Measurements from ENCODE around the gene PALLD.

Gene PALLD

DNA sequence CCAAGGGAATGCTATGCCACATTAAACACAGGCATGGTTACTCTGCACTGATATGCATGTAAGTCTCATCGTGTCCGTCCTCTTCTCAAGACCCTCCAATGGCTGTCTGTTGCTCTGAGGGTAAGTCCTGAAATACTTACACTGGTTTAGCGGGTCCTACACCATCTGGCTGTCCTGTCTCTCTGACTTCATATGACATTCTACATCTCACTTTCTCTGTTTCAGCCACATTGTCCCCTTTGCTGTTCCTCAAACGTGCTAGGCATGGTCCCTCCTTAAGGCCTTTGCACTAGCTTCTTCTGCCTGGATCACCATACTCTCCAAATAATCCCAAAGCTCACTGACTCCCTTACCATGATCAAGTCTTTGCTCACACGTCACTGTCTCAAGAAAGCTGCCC is 131.4 kb downstream of the PALLD start:
- no peak for DNase-seq

DNA sequence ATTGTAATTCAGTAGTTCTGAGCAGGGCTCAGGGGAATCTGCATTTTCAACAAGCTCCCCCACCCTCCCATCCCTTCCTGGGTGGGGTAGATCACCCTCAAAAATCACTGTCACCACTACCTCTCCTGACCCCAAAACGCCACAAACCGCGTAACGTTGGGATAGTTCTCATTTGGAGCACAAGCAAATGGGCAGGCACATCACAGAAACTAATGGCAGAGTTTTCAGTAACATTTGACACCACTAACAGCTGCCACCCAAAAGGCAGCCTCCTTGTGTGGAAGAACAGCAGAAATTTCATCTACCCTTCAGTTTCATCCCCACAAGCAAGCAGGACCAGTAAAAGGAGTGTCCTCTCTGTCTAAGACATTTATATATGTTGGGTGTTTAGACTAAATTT is 132.7 kb downstream of the PALLD start:
- no peak for DNase-seq

DNA sequence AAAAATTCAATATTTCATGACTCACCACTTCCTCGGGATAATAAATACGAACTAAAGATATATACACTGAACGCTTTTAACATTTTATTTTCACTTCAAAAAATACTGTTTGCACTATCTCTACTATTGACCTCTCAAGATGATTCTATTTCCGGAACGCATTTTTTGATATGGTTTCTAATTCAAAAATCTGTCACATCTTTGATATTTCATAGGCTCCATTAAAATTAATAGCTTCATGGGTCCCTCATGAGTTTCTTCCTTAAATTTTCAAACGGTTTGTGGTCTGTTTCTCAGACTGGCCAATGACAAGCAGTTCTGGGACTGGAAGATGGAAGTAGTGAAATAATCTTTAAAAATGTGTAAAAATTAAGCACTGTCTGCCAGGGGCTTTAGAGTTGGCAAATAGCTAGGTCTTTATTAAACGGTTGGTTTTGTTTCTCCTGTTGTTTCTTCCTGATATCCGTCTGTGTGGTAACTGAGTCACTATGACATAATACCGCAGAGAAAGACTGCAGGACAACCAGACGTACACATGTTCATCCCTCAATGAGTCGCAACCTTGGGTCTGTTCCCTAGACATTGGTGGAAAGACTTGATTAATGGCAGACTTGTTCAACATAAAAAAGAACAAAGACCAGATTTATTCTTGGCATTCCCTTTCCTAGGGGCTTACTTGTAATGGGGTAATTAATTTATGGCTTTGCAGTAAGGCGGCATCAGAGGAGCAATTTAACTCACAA is 133.8 kb downstream of the PALLD start:
- no peak for DNase-seq

DNA sequence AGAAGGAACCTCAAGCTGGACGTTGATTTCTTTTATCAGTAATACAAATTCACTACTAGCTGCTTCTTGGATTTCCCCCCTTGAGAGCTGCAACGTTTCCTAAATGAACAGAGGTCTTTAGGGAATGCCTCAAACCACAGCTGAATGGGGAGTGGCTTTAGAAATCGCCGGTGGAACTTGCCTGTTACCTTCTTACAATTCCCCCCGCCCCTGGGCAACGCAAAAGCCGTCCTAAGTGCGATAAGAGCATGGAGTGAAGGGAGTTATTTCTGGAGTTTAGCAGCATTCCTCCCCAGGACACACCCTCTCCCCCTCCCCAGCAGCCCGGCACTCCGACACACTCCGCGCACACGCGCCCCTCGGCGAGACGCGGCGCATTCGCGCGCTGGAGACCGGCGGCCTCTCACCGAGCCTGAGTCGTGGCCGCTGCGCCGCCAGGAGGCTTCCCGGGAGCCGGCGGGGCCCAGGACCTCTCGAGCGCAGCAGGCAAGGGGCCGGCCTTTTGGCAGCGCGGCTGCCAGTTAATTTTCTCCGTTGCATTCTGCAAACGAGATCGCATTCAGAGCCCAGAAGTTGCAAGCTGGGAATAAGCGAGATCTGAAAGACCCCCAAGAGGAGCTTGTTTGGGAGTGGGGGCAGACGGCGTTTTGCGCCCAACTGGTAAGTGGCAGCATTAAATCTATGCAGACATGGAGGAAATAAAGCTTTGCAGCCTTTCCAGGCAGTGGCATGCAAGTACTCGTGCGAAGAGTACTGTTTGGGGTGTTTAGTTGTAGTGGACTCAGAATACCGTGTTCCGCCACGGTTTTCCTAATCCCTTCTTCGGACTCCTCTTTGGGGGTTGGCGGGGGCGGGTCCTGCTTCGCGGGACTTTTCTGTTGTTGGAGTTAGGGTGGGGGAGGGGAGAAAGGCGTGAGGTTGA is 134.7 kb downstream of the PALLD start:
- no peak for DNase-seq

DNA sequence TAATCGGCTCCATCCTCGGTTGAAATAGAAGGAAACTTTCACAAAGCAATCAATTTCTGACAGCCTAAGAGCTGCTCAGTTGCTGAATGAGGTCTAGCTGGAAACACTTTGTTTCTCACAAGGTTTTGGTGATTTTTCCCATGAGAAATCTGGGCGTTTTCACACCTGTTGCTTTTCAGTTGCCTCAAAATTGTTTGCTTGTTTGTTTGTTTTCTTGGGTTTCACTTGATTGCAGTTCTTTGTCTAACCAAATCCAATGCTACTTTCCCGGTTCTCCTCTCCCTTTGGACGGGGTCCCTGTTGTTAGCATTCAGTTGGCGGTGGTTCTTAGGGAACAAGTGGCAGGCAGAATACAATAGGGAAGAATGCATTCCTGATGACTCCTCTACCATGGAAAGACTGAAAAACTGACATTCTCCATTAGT is 135.5 kb downstream of the PALLD start:
- DNase-seq, result no peak

DNA sequence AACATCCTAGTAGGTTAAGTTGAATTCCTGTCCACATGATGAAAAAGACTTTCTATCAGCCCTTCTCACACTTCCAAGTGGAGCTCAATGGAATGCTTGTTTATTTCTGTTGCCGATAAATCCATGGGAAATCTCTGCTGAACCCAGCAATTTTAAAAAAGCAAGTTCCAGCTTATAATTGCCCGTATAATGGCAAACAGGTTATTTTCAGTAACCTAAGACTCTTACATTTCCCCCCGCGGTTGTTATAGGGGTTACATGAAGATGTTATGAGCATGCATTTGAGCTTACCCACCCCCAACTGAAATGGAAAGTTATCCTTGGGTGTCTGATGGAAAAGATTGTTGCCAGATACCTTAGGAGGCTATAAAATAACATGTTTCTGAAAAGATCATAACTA is 136.2 kb downstream of the PALLD start:
- no peak for DNase-seq

DNA sequence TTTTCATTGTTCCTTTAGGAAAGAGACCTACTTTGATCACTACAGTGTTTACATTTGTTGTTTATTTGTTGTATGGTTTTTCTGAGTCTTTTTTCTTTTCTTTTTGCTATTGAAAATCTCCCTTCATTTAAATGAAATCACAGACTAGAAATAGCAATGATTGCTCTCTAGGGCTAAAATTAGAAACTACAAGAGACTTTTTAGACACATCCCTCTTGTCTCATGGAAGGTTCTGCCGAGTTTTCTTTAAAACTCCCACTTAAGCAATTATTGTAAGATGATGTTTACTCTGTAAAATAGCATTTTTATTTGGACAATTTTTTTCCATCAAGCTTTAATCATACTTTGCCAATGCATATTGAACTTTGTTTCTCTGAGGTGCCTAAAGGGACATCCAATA is 136.6 kb downstream of the PALLD start:
- no peak for DNase-seq

DNA sequence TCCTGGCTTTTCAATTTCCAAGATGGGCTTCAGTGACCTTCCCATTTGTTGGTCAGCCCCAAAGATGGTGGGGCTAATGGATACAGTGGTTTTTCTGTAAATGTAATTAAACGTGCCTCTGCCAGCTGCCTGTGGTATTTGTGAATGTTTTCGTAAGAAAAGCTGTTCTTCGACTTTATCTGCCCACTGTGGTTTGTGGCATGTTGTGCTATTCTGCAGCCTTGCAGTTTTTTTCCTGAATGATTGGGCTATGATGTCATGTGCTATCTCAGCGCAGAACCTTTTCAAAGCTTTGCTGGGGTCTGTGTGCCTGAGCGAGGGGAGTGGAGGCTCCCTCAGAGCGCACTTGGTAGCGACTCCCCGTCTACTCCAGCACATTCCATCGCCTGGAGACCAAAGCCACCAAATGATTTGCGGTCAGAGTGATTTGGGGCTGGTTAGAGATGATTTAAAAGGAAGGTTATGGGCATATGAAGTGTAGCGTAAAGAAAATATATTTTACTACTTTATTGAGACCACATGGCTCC is 137.5 kb downstream of the PALLD start:
- DNase-seq, result peak; percentile 92

DNA sequence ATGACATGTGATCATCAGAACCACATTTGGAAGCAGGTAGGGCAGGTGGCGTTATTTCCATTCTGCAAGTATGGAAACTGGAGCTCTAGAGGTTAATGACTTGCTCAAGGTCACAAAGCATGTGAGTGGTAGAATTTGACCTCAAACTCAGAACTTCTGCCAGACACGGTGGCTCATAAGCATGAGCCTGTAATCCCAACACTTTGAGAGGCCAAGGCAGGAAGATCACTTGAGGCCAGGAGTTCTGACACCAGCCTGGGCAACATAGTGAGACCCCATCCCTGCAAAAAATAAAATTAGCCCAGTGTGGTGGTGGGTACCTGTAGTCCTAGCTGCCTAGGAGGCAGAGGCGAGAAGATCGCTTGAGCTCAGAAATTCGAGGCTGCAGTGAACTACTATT is 139.2 kb downstream of the PALLD start:
- no peak for DNase-seq

DNA sequence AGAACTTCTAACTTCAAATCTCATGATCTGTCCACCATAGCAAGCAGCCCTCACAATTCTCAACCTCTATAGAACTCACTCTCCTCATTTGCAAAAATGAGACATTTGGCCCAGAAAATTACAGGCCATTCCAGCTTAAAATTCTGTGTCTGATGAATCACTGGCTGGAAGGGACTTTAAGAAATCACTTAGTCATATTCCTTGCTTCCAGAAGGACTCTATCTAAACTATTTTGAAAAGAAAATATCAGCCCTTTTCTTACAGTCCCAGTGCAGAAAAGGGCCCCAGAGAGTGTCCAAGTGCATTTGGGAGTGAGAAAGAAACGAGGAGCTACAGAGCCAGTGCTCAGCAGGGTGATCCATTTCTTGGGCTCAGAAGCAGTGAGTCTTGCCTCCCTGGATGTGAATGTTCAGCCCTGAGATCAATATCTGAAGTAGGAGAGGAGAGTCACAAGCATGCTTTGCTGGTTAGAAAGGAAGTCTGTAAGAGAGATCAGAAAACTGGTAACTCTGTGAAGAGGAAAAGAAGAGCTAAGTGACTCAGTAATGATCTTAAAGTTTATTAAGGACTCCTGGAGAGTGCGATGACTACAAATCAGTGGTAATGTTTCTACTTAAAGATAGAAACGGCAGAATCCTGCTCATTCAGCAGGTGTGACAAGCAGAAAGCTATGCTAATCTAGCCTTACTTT is 139.8 kb downstream of the PALLD start:
- no peak for DNase-seq

DNA sequence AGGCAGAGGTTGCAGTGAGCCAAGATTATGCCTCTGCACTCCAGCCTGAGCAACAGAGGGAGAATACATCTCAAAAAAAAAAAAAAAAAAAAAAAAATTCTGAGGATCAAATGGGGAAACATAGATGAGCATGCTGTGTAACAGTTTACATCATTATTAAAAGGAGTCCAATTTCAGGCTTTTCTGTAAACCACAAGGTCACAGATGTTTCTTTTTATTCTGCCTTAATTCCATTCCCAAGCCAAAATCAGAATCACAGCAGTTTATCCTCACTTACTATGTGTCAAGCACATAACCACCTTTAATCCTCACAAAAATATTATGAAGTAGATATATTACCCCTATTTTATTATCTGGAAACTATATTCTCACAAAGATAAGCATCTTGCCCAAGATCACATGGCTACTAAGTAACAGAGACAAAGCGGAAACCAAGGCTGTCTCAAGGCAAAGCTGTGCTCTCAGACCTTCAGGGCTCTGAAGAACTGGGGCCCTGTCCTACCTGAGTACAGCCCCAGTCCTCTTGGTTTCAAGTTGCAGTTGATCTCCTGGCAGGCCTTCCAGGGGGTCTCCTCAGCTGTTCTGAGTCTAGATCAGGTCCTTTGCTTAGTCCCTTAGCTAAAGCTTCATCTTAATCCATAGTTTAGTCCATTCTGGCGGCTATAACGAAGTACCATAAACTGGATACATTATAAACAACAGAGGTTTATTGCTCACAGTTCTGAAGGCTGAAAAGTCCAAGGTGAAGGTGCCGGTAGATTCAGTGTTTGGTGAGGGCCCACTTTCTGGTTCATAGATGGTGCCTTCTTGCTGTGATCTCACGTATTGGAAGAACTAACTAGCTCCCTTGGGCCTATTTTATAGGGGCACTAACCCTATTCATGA is 141.3 kb downstream of the PALLD start:
- no peak for DNase-seq

DNA sequence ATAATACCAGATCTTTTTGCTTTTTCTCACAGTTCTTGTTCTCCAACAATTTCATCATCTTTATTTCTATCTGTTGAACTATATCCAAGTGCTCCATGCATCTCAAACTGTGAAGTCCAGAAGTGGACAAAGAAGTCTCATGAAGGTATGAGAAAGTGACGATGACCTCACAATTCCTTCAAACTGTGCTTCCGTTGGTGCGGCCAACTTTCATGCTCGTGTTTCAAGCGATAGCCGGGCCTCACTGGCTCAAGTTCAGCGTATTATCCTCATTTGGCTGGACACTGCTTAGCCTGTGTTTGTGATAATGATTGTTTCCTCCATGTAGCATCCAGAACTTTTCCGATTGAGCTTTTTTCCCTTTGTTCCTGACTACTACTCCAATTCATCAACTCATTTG is 143.1 kb downstream of the PALLD start:
- no peak for DNase-seq

DNA sequence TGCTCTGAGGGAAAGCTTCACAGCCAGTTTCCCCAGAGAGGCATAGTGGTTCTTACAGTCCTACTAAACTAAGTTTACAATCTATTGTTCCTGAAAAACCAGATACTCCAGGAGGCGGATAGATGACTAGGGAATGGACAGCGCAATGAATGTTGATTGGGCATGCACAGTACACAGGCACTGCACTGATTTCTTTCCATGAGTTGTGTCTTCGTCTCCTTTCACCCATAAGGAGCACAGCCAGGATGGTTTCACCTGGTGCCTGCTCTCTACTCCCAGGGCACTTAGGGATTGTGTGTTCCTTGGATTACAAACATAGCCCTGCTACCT is 144.9 kb downstream of the PALLD start:
- DNase-seq, result no peak

DNA sequence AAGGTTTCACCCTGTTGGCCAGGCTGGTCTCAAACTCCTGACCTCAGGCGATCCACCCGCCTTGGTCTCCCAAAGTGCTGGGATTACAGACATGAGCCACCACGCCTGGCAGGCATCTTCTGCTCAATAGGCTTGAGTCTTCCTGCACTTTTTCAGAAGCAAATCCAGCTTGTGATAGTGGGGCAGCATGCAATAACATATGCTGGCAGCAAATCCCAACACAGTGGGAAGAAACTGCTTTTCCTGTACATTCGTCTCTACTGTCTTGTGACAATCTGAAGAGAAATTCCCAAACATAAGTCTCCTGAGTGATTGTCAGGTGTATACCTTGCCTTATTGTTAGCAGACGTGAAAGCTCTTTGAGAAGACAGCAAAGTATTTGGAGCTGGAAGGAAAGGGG is 145.7 kb downstream of the PALLD start:
- DNase-seq, result no peak

DNA sequence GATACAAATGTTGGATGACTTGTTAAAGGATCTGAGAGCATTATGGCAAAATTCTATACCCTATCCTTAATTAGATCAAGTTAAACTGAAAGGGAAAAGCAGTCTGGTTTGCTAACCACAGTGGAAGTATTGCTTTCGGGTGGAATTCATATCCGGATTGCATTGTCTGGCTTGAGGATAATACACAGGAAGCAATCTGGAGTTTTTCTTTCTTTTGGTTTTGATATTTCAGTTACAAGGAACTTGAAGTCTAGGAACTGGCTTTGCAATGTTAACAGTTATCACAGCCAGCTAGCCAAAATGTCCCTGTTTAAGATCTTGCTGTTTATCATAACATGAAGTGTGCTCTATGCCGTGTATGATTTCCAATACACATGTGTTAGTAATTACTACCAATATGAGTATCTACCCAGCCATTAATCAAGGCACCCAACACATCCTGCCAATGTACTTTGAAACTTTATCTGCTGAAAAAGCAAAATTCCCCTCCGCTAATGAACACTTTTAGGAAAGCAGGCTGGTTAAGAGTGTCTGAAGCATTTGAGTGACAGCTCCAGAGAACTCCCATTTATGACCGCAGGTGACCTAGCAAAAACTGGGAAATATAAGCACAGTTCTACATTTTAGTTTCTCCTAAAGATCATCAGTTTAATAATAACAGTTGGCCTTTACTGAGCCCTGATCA is 146.4 kb downstream of the PALLD start:
- no peak for DNase-seq

DNA sequence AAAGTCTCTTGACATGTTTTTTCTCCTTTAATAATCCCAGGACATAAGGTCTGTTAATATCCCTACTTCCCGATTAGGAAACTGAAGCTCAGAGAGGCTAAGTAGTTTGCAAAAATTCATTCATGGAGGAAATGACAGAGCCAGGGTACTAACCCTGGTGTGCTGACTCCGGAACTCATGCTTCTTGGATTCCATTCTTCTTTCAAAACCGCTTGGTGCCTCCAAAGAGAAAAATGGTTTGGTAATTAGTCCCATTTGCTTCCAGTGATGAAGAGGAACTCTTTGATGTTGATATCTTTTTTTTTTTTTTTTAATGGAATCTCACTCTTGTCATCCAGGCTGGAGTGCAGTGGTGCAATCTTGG is 146.9 kb downstream of the PALLD start:
- DNase-seq, result no peak

DNA sequence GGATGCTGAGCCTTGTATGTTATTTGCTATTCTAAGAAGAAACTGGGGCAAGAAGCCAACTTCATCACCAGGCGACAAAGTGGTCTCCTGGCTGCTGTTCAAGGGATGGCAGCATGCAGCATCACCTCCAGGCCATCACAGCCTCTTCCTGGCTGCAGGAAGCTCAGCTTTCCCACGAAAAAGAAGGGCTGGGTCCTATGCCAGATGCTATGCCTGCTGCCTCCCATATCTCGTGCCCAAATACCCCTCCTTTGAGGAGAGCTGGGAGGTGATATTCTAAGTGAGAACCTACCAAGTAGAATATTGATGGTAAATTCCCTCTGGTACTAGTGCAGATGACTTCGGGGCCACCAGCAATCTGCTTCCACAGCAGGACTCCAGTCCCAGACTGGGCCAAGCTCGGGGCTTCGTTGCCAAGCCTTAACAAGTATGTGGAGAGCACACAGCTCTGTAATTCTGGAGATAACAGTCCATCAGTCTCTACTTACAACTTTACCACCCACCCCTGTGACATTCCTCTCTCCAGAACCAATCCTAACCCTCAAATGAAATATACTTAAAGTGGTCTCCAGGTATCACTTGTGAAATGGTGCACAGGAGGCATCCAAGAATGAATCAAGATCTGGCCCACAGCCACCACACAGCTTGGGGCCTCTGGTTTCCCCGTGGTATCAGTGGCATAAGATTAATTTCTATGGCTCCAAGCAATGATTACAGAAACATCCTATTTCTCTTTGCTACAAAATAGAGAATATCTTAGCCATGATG is 149.3 kb downstream of the PALLD start:
- DNase-seq, result no peak

DNA sequence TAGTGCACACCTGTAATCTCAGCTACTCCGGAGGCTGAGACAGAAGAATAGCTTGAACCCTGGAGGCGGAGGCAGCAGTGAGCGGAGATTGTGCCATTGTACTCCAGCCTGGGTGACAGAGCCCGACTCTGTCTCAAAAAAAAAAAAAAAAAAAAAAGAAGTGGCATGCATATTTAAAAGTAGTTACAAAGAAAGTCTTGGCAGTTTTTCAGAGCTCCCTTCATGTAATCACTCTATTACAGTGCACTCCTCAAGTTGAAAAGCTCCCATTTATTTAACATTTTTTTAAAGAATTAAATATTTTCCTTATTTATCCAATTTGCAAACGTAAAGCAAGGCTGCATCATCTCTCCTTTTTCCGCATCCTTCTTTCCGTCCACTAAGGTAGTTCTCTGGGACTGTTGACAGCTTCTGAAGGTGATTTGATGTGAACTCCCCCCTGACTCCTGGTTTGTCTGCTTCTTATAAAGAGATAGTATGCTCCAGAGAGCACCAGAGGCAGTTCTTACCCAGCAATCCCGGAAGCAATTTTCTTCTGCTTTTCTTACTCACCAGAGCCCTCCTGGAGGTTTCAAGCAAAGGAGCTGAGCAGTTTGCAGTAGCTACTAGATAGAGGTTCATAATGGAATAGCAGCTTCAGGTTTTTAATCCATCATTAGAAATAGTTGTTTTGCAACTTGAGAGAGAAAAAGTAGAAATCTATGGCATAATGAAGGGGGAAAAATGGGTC is 151.0 kb downstream of the PALLD start:
- DNase-seq, result no peak

DNA sequence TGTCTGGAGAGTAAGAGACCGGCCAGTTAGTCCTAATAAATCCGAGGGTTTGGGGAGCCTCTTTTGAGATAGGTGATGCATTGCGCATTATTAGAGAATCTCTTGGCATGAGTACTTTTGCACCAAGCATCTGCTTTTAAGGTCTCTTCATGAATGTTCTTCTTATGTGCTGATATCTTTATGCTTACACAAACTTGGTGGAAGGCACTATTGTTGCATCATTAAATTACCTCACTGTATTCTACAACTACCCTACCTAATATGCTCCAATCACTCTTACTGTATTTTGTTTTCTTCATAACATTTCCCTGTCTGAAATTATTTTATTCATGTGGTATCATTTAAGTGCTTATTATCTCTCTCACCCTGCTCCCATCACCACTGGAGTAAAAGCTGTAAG is 151.6 kb downstream of the PALLD start:
- no peak for DNase-seq

DNA sequence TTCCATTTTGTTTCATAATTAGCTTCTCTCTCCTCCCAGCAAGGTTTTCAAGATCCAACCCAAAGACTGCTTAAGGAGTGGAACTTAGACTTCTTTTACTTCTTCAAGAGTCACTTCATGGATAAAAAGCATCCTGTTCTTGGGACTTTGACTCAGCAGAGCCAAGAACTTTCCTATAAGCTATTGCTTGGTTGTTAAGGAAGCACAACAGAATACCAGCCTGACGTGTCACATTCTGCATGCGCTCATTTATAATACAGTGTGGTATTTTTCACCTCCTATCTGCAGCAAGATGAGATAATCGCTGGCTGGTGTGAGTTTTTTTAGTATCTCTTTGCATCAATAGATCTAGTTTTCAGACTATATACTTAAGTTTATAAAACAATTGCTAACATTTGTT is 152.1 kb downstream of the PALLD start:
- no peak for DNase-seq

DNA sequence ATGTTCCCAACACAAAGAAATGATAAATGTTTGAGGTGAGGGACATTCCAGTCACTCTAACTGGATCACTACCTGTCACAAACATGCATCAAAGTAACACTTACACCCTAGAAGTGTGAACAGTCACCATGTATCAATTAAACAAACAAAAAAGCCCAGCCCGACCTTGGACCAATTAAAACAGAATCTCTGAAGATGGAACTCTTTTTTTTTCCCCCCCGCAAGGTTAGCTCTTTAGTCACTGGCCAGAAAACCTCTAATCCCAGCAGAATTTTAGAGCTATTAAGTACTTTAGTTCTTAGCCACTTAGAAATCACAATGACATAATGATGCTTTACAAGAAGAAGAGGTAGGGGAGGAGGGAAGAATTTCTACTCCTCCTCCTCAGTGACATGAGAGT is 154.5 kb downstream of the PALLD start:
- no peak for DNase-seq
